PC-3 (cell line): ENCODE measurements around the gene GDPD5. TPM values are rescaled to one million over a fixed set of nuclear protein-coding genes. Genes with fewer than 3 reads are reported as not detected.

ENCODE experiments used
- ATAC-seq: fragments of 200-7000 bp; cut with Tn5 transposase; 2 replicates; pipeline ENCODE4 v1.9.1; 2020; ENCODE audit warnings: mild to moderate bottlenecking, moderate library complexity
- BruUV-seq: library from RNA; stranded (reverse); fragments of 400-500 nt; replicated peaks from 2 replicates; lab custom pipeline; 2021; lab: Mats Ljungman, UMichigan
- CTCF ChIA-PET: fragments of 300-600 bp; sonication (Branson Sonifier 250); formaldehyde crosslinking; loops from one replicate; lab custom pipeline; 2022; ENCODE audit warnings: antibody characterized with exemption; lab: Charles Lee
- POLR2A ChIA-PET: fragments of 300-600 bp; sonication (Branson Sonifier 250); formaldehyde crosslinking; loops from one replicate; lab custom pipeline; 2022; ENCODE audit warnings: antibody characterized with exemption; ENCODE audit not compliant: unreplicated experiment; lab: Charles Lee
- DNase-seq: peaks from one replicate; pipeline ENCODE4 v3.0.0-alpha.2; 2015
- H2AFZ ChIP-seq: fragments of 300-600 bp; sonication (generic); 2 replicates; pipeline ENCODE4 v1.6.0; 2016; ENCODE audit warnings: antibody characterized with exemption, low read length
- H3F3A ChIP-seq: fragments of 300-600 bp; sonication (generic); one replicate; pipeline ENCODE4 v1.6.0; 2017; ENCODE audit warnings: antibody characterized with exemption, low read length, control low read depth, mild to moderate bottlenecking; ENCODE audit not compliant: unreplicated experiment
- H3K27ac ChIP-seq: fragments of 300-600 bp; sonication (generic); 2 replicates; pipeline ENCODE4 v1.5.1; 2016; ENCODE audit warnings: mild to moderate bottlenecking, low read length
- H3K27me3 ChIP-seq: fragments of 300-600 bp; sonication (generic); 2 replicates; pipeline ENCODE4 v1.6.1; 2016; ENCODE audit warnings: low read length, mixed read lengths
- H3K36me3 ChIP-seq: fragments of 300-600 bp; sonication (generic); 2 replicates; pipeline ENCODE4 v1.6.1; 2016; ENCODE audit warnings: low read depth, mixed run types, low read length, mixed read lengths
- H3K4me1 ChIP-seq: fragments of 300-600 bp; sonication (generic); 2 replicates; pipeline ENCODE4 v1.5.1; 2016; ENCODE audit warnings: low read length; ENCODE audit not compliant: insufficient read depth
- H3K4me2 ChIP-seq: fragments of 300-600 bp; sonication (generic); 2 replicates; pipeline ENCODE4 v1.6.0; 2016; ENCODE audit warnings: low read length
- H3K4me3 ChIP-seq: fragments of 300-600 bp; sonication (generic); 2 replicates; pipeline ENCODE4 v1.5.1; 2016; ENCODE audit warnings: mild to moderate bottlenecking, low read length, mixed read lengths
- H3K79me2 ChIP-seq: fragments of 300-600 bp; sonication (generic); 2 replicates; pipeline ENCODE4 v1.6.1; 2017; ENCODE audit warnings: low read length, mixed read lengths
- H3K9ac ChIP-seq: fragments of 300-600 bp; sonication (generic); 2 replicates; pipeline ENCODE4 v1.6.0; 2016; ENCODE audit warnings: mild to moderate bottlenecking, low read length
- H3K9me2 ChIP-seq: fragments of 300-600 bp; sonication (generic); replicated peaks from 2 replicates; pipeline ENCODE4 v1.6.1; 2016; ENCODE audit warnings: mixed run types, low read length, mixed read lengths
- H3K9me3 ChIP-seq: fragments of 300-600 bp; sonication (generic); 2 replicates; pipeline ENCODE4 v1.6.1; 2016; ENCODE audit warnings: low read length, mixed read lengths
- H4K20me1 ChIP-seq: fragments of 300-600 bp; sonication (generic); 2 replicates; pipeline ENCODE4 v1.6.1; 2016; ENCODE audit warnings: low read length, mixed read lengths
- EZH2 ChIP-seq: fragments of 300-600 bp; sonication (generic); IDR thresholded peaks from one replicate; pipeline ENCODE4 v1.6.1; 2017; ENCODE audit warnings: antibody characterized with exemption, mild to moderate bottlenecking, low read length; ENCODE audit not compliant: unreplicated experiment
- EZH2phosphoT487 ChIP-seq: fragments of 300-600 bp; sonication (generic); IDR thresholded peaks from 2 replicates; pipeline ENCODE4 v1.6.1; 2018; ENCODE audit warnings: mild to moderate bottlenecking, antibody characterized with exemption, low read length, borderline replicate concordance
- intact Hi-C: fragments of 100-400 bp; cut with micrococcal nuclease; formaldehyde crosslinking; loops from 2 replicates; pipeline ENCODE4 v1.9.0; 2023
- total RNA-seq: library from RNA; depleted of rRNA; stranded (reverse); fragments of >200 nt; gene quantifications from 2 replicates; pipeline ENCODE4 v1.2.3, GENCODE V29; 2014
- TF ChIP-seq, protein P1 (sequence below): fragments of 300-600 bp; sonication (generic); conservative IDR thresholded peaks from 2 replicates; pipeline ENCODE4 v1.5.1; 2017; ENCODE audit warnings: antibody characterized with exemption, low read depth, mild to moderate bottlenecking, low read length

GDPD5 gene
- total RNA-seq, 1 experiment from 2014 or later = 21.4 TPM

DNA sequence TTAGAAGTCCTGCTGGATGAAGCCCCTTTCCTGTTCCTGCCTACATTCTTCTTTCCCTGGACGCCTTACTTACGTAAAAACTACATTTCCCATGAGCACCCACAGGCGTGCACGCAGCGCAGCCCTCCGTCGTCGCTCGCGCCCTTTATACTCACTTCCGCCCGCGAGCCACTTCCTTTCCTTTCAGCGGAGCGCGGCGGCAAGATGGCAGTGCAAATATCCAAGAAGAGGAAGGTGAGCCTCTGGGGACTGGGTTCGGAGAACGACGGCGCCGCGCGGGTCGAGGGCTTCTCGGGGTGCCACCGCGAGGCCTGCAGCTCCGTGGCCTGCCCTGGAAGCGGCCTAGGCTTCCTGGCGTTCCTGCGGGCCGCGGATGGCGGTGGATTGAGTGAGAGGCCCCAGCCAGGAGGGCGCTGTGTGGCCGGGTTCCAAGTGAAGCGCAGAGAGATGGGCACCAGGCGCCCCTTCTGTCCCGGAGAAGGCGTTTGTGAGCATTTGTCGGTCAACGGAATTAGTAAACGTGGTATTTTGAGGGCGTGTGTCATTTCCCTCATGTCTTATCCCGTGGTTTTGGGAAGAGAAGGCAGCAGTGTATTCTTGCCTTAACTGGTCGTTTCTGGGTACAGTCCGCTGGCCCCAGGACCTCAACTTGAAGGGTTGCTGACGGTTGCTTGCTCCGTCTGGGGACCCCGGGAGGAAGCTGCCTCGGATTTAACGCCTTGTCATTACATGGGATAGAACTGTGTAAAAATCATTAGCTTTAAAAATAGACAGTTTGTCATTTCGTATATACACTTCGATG is 126.2 kb downstream of the GDPD5 start, which contains the start of gene RPS3:
Gene RPS3, plus strand, starts transcription at position 175 of the 802 bp plus-strand sequence. Its CDS starts 30 bp downstream, at position 205.
- ChIA-PET CTCF (interaction anchor here (1.0 to 1.3 kb wide), 2 partner anchors 11 to 195 kb away, joined by 3 to 6 read pairs; no protein-coding TSS in a partner anchor), POLR2A (no interaction called here)
- Histone ChIP-seq H3K9ac (peak within 1 kb of the TSS; percentile 96), H3F3A (peaks cover 15% of the 10 kb centered on the region), H3K27ac (peak within 1 kb of the TSS; percentile 55), H4K20me1 (peaks cover 48% of the 10 kb centered on the region), H2AFZ (peak within 1 kb of the TSS; percentile 50; the same call in 1 of the 2 replicates), H3K79me2 (peaks cover 53% of the 10 kb centered on the region), H3K4me2 (peak within 1 kb of the TSS; percentile 89), H3K36me3 (peaks cover 48% of the 10 kb centered on the region), H3K9me2 (no peaks in the 10 kb centered on the region), H3K4me1 (peaks cover 36% of the 10 kb centered on the region), H3K27me3 (no peaks in the 10 kb centered on the region), H3K4me3 (peak within 1 kb of the TSS; percentile 90), H3K9me3 (no peaks in the 10 kb centered on the region)
- ATAC-seq (peak; percentile 93), DNase-seq (peak; percentile 96)
- BruUV-seq = TSS peak; percentile 53
- intact Hi-C loops = no loop called here
- no peak for TF ChIP-seq EZH2
- TF ChIP-seq, protein P1, sequence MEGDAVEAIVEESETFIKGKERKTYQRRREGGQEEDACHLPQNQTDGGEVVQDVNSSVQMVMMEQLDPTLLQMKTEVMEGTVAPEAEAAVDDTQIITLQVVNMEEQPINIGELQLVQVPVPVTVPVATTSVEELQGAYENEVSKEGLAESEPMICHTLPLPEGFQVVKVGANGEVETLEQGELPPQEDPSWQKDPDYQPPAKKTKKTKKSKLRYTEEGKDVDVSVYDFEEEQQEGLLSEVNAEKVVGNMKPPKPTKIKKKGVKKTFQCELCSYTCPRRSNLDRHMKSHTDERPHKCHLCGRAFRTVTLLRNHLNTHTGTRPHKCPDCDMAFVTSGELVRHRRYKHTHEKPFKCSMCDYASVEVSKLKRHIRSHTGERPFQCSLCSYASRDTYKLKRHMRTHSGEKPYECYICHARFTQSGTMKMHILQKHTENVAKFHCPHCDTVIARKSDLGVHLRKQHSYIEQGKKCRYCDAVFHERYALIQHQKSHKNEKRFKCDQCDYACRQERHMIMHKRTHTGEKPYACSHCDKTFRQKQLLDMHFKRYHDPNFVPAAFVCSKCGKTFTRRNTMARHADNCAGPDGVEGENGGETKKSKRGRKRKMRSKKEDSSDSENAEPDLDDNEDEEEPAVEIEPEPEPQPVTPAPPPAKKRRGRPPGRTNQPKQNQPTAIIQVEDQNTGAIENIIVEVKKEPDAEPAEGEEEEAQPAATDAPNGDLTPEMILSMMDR = peak; percentile 51

DNA sequence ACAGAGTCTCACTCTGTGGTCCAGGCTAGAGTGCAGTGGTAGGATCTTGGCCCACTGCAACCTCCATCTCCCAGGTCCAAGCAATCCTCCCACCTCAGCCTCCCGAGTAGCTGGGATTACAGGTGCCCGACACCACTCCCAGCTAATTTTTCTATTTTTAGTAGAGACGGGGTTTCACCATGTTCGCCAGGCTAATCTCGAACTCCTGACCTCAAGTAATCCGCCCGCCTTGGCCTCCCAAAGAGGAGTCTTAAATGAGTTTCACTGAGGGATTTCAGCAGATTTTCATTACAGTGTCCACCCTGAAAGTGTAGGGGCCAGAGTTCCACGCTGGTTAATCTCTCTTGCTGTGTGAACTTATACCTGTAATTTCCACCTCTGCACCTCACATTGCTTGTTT is 126.8 kb downstream of the GDPD5 start:
- ChIA-PET POLR2A (no interaction called here), CTCF (interaction anchor here (1.0 kb wide), 1 partner anchor 194 kb away, joined by 3 read pairs; no protein-coding TSS in a partner anchor)
- DNase-seq (no peak), ATAC-seq (no peak)
- H3K4me3 ChIP-seq = no peak overlapping the region
- peaks cover 30% of the 10 kb centered on the region for H3K4me1 ChIP-seq
- H4K20me1 ChIP-seq = peaks cover 42% of the 10 kb centered on the region
- H3K27me3 ChIP-seq = no peaks in the 10 kb centered on the region
- peaks cover 41% of the 10 kb centered on the region for H3K36me3 ChIP-seq
- TF ChIP-seq EZH2 (no peak), EZH2phosphoT487 (no peak)
- TF ChIP-seq, protein P1 = no peak
- intact Hi-C loops = no loop called here
- no peaks in the 10 kb centered on the region for H3K9me2 ChIP-seq
- H3K27ac ChIP-seq = no peak overlapping the region
- no TSS peak for BruUV-seq
- H3F3A ChIP-seq = peaks cover 15% of the 10 kb centered on the region
- peak overlapping the region; percentile 50; the same call in 1 of the 2 replicates for H2AFZ ChIP-seq
- H3K4me2 ChIP-seq = no peak overlapping the region
- H3K79me2 ChIP-seq = peaks cover 47% of the 10 kb centered on the region
- H3K9me3 ChIP-seq = no peaks in the 10 kb centered on the region
- no peak overlapping the region for H3K9ac ChIP-seq
